Tibial artery (tissue), 4 donors: Measurements from ENCODE around the gene SLC39A9.

Source experiments
- DNase-seq, 2 donors: peaks; one replicate each; pipeline ENCODE4 v3.0.0-alpha.2; 2019
- H3K27ac ChIP-seq, 2 donors: fragments of 200-600 bp; sonication (generic) in 1 of 2; 1 replicate in 1 of 2; 2 replicates in 1 of 2; pipeline ENCODE4 v1.5.1; 2018 to 2019; ENCODE audit warnings: mild to moderate bottlenecking in 1 of 2
- H3K27me3 ChIP-seq, 2 donors: fragments of 200-600 bp; sonication (generic) in 1 of 2; one replicate each; pipeline versions ENCODE4 v1.5.1 to v1.6.0; 2016 to 2019
- H3K36me3 ChIP-seq, 3 donors: fragments of 200-600 bp; sonication (generic) in 2 of 3; one replicate each; pipeline ENCODE4 v1.5.1; 2016 to 2019; ENCODE audit warnings: mild to moderate bottlenecking in 2 of 3
- H3K4me1 ChIP-seq, 4 donors: fragments of 200-600 bp; sonication (generic) in 2 of 4; 1 replicate in 3 of 4; 2 replicates in 1 of 4; pipeline ENCODE4 v1.5.1; 2016 to 2019
- H3K4me3 ChIP-seq, 2 donors: fragments of 200-600 bp; sonication (generic) in 1 of 2; 1 replicate in 1 of 2; 2 replicates in 1 of 2; pipeline ENCODE4 v1.5.1; 2018 to 2019; ENCODE audit warnings: mild to moderate bottlenecking in 2 of 2
- H3K9me3 ChIP-seq, 3 donors: fragments of 200-600 bp; sonication (generic) in 1 of 3; one replicate each; pipeline ENCODE4 v1.5.1; 2016 to 2019
- CTCF ChIP-seq, 2 experiments: fragments of 200-600 bp in 1 of 2; fragments of 450-650 bp in 1 of 2; IDR thresholded peaks; one replicate each; pipeline ENCODE4 v1.5.1; 2017 to 2019; ENCODE audit warnings: antibody characterized with exemption in 2 of 2, mild to moderate bottlenecking in 1 of 2, moderate library complexity in 1 of 2
- intact Hi-C: fragments of 100-400 bp; cut with DNase I; formaldehyde crosslinking; loops from one replicate; pipeline ENCODE4 v1.15.0; 2023; ENCODE audit warnings: low total_unique reads

SLC39A9 gene

GRCh38 chr14:69363964-69364363 lies 34.5 kb upstream of the SLC39A9 start:
- Histone ChIP-seq H3K27me3 (peaks cover 0 to 7% of the 10 kb centered on the region in 2 donors), H3K4me1 (no peaks in the 10 kb centered on the region), H3K27ac (no peak overlapping the region), H3K36me3 (no peaks in the 10 kb centered on the region), H3K4me3 (no peak overlapping the region), H3K9me3 (no peaks in the 10 kb centered on the region)
- intact Hi-C loops = loop anchor here (5.0 kb wide), 1 partner anchor 122 kb away; no protein-coding TSS in a partner anchor
- no peak for TF ChIP-seq CTCF (IDR thresholded peaks at IDR 0.05)
- no peak for DNase-seq

DNA sequence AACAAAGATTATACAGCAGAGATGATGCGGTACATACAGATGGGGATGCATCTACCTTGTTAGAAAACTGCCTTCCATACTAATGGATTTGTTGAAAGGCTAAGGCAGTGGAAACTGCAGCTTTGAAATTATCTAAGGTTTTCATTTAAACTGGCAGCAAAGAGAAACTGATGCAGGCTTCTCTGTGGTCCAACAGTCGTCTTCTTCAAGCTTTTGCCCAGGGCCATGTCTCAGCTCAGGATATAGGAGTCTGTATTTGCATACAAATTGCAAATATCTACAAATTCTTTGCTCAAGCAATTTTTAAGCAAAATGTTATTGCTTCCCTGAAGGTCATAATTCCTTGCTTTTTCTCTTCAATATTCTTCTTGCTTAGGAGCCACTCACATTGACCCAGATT lies 34.1 kb upstream of the SLC39A9 start:
- TF ChIP-seq CTCF (IDR thresholded peaks at IDR 0.05) = no peak
- no peaks in the 10 kb centered on the region for H3K9me3 ChIP-seq
- H3K27ac ChIP-seq = no peak overlapping the region
- intact Hi-C loops = loop anchor here (5.0 kb wide), 1 partner anchor 122 kb away; no protein-coding TSS in a partner anchor
- no peak overlapping the region for H3K4me3 ChIP-seq
- no peaks in the 10 kb centered on the region for H3K36me3 ChIP-seq
- H3K27me3 ChIP-seq = peaks cover 0 to 7% of the 10 kb centered on the region in 2 donors
- H3K4me1 ChIP-seq = no peaks in the 10 kb centered on the region
- no peak for DNase-seq

GRCh38 chr14:69366069-69366468 lies 32.4 kb upstream of the SLC39A9 start:
- no peak for DNase-seq
- Histone ChIP-seq H3K4me3 (no peak overlapping the region), H3K9me3 (no peaks in the 10 kb centered on the region), H3K36me3 (no peaks in the 10 kb centered on the region), H3K27ac (no peak overlapping the region), H3K4me1 (no peaks in the 10 kb centered on the region), H3K27me3 (peaks cover 0 to 7% of the 10 kb centered on the region in 2 donors)
- no peak for TF ChIP-seq CTCF (IDR thresholded peaks at IDR 0.05)
- intact Hi-C loops = no loop called here

- intact Hi-C loops = no loop called here
- peaks cover 0 to 7% of the 10 kb centered on the region in 2 donors for H3K27me3 ChIP-seq
- H3K27ac ChIP-seq = no peak overlapping the region
- DNase-seq = no peak
- no peaks in the 10 kb centered on the region for H3K4me1 ChIP-seq
- H3K9me3 ChIP-seq = no peaks in the 10 kb centered on the region
- H3K4me3 ChIP-seq = no peak overlapping the region
- H3K36me3 ChIP-seq = no peaks in the 10 kb centered on the region
- TF ChIP-seq CTCF (IDR thresholded peaks at IDR 0.05) = no peak
Measured at GRCh38 chr14:69366761-69367160, 31.7 kb upstream of the SLC39A9 start.

GRCh38 chr14:69368381-69368780 lies 30.1 kb upstream of the SLC39A9 start:
- DNase-seq = no peak
- no peaks in the 10 kb centered on the region for H3K36me3 ChIP-seq
- peaks cover 0 to 7% of the 10 kb centered on the region in 2 donors for H3K27me3 ChIP-seq
- no peak overlapping the region for H3K27ac ChIP-seq
- intact Hi-C loops = no loop called here
- H3K4me3 ChIP-seq = no peak overlapping the region
- H3K9me3 ChIP-seq = no peaks in the 10 kb centered on the region
- H3K4me1 ChIP-seq = no peaks in the 10 kb centered on the region
- no peak for TF ChIP-seq CTCF (IDR thresholded peaks at IDR 0.05)

DNA sequence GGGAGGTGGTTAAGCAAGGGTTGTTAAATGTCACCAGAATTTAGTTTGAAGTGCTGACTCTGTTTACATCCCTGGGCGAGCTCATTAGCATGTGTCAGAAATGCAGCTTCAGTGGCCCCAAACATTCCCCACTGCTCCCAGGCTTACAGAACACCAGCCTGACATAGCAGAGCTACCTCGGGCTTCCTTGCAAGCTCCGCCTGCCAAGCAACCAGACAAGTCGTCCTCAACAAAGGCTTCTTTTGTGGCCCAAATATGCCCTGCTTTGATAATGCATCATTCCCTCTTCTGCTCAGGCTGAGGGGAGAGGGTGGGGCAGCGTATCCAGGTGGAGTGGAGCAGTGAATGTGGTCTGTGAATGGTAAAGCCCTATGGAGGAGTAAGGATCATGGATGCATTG lies 28.4 kb upstream of the SLC39A9 start:
- Histone ChIP-seq H3K4me1 (no peaks in the 10 kb centered on the region), H3K36me3 (peaks cover 3 to 7% (median 4%) of the 10 kb centered on the region in 3 donors), H3K9me3 (no peaks in the 10 kb centered on the region), H3K27me3 (peaks cover 0 to 4% of the 10 kb centered on the region in 2 donors), H3K4me3 (no peak overlapping the region), H3K27ac (no peak overlapping the region)
- intact Hi-C loops = no loop called here
- DNase-seq = no peak
- TF ChIP-seq CTCF (IDR thresholded peaks at IDR 0.05) = no peak
